D721Med (cell line): Measurements from ENCODE around the gene SFRP5.
A peak's percentile ranks its signal among the peaks of the same experiment; 100 is the strongest.

Experiments
- DNase-seq: peaks from one replicate; pipeline ENCODE4 v3.0.0; 2011; ENCODE audit warnings: low spot score; ENCODE audit not compliant: insufficient read length
- FAIRE-seq: peaks from 2 replicates; lab custom pipeline; 2011; peaks lifted over from hg19 to GRCh38; lab: Jason Lieb, UNC
- TF ChIP-seq, protein P1 (sequence below): IDR thresholded peaks from 2 replicates; pipeline ENCODE4 v1.5.1; 2012; ENCODE audit warnings: mild to moderate bottlenecking, control low read depth; ENCODE audit not compliant: insufficient read depth; ENCODE audit errors: missing control alignments

SFRP5 gene

DNA sequence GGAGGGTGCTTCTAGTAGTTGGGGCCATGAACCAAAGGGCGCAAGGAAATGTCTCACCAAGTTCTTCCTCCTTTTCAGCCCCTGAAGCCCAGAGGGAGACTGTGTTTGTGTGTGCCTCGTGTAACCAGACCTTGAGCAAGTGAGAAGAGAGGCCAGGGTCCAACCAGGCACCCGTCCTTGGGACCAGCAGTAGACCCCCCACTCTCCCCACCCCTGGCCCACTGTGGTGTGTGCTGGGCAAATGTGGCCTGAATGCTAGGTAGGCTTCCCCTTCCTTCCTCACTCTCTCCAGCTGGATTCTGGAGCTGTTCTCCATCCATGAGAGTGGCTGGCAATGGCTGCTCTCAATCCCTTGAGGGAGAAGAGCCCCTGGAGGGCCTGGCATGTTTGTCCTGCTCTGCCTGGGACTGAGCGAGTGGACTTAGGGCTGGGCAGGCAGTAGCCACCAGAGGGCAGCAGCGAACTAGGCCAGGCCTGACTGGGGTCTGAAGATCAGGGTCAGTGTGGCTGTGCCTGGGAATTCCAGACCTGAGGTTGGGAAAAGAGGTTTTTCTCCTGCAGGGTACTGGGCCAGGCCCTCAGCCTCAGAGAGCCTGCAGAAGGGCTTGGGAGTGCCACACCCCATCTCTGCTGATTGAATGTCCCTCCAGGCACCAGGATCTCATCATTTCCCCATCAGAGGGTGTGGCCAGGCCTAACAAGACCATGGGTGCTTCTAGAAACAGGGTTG is 12.5 kb downstream of the SFRP5 start:
- no peak for FAIRE-seq
- TF ChIP-seq, protein P1, sequence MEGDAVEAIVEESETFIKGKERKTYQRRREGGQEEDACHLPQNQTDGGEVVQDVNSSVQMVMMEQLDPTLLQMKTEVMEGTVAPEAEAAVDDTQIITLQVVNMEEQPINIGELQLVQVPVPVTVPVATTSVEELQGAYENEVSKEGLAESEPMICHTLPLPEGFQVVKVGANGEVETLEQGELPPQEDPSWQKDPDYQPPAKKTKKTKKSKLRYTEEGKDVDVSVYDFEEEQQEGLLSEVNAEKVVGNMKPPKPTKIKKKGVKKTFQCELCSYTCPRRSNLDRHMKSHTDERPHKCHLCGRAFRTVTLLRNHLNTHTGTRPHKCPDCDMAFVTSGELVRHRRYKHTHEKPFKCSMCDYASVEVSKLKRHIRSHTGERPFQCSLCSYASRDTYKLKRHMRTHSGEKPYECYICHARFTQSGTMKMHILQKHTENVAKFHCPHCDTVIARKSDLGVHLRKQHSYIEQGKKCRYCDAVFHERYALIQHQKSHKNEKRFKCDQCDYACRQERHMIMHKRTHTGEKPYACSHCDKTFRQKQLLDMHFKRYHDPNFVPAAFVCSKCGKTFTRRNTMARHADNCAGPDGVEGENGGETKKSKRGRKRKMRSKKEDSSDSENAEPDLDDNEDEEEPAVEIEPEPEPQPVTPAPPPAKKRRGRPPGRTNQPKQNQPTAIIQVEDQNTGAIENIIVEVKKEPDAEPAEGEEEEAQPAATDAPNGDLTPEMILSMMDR, result peak; percentile 75
- peak; percentile 89 for DNase-seq

- no peak for DNase-seq
Observed at GRCh38 chr10:97757471-97757870, 14.3 kb downstream of the SFRP5 start.

DNA sequence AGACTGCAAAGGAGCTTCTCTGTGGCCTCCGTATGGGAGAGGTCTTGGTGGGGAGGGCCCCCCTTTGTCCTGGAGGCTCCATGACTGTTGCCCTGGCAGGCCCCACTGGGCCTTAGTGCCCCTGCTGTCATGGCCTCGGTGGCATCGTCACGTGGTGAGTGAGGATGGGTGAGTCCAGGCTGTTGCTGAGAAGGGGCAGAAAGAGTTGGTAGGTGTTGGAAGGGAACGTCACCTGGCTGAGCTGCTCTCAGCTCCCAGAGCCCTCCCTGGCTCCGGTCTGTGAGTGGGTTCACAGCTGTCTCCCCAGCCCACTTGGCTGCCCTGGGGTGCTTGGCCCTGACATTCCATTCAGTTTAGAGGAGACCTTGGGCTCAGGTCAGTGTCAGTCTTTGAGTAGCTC is 16.1 kb downstream of the SFRP5 start:
- DNase-seq, result no peak
- TF ChIP-seq, protein P1, result no peak
- no peak for FAIRE-seq

More at GRCh38 chr10:97757471-97757870, 14.3 kb downstream of the SFRP5 start:
- no peak for FAIRE-seq
- TF ChIP-seq, protein P1, result no peak

GRCh38 chr10:97754726-97755125 is 17.1 kb downstream of the SFRP5 start:
- DNase-seq, result no peak
- TF ChIP-seq, protein P1, result no peak
- FAIRE-seq, result no peak

DNA sequence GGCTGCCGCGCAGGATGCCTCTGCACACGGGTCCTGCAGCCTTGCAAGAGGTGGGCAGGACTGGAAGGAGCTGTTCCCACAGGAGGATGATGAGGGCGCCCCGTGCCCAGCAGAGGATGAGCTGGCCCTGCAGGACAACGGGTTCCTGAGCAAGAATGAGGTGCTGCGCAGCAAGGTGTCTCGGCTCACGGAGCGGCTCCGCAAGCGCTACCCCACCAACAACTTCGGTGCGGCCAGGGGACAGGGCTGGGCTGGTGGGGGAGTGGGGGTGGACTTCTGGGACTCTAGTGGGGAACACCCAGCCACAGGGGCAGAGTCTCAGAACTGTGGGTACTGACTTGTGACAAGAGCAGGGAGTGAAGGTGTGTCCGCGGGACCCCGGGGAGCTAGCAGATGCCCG is 18.8 kb downstream of the SFRP5 start:
- DNase-seq (no peak), FAIRE-seq (no peak)
- TF ChIP-seq, protein P1, result no peak

GRCh38 chr10:97748116-97748515 is 23.7 kb downstream of the SFRP5 start:
- FAIRE-seq, result no peak
- DNase-seq, result no peak
- TF ChIP-seq, protein P1, result no peak

DNA sequence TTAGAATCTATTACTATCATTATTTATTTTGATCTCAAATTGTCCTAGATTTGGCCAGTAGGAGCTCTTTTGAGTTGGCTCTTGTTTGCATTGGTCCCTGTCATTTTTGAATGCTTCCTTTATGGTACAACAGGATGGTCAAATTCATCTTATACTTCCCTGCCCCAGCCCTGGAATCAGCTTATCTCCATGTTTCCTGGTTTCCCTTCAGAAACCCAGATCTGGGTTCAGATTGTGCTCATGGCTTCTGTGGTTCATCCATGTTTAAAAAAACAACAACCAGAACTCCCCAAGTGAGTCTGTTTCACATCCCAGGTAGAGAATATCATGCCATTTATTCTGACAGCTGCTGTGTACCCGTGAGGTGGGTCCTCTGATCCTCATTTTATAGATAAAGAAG is 24.2 kb downstream of the SFRP5 start:
- FAIRE-seq (no peak), DNase-seq (no peak)
- TF ChIP-seq, protein P1, result no peak
